Thoracic aorta (tissue), 2 donors: ENCODE measurements around the gene SHISA5. TPM values are rescaled to one million over a fixed set of nuclear protein-coding genes. Genes with fewer than 3 reads are reported as not detected.
"Not testable (repeated sequence)": the region's sequence is repeated elsewhere in the genome, so short reads cannot be mapped to it uniquely, and the experiment has no call there.

Experiments
- ATAC-seq: fragments of 150-250 bp; one replicate; pipeline ENCODE4 v1.8.0; 2017; ENCODE audit warnings: low read depth; ENCODE audit not compliant: insufficient number of reproducible peaks, low FRiP score
- DNase-seq: peaks from one replicate; pipeline ENCODE4 v3.0.0-alpha.2; 2020; ENCODE audit warnings: low spot score
- H3K27ac ChIP-seq, 2 donors: fragments of 200-600 bp; sonication (generic); 1 replicate in 1 of 2; 2 replicates in 1 of 2; pipeline ENCODE4 v1.5.1; 2016; ENCODE audit warnings: mild to moderate bottlenecking in 2 of 2, moderate library complexity in 2 of 2
- H3K27me3 ChIP-seq: fragments of 200-600 bp; sonication (generic); replicated peaks from 2 replicates; pipeline ENCODE4 v1.6.0; 2016; ENCODE audit warnings: mild to moderate bottlenecking; ENCODE audit not compliant: insufficient read depth
- H3K36me3 ChIP-seq: fragments of 200-600 bp; sonication (generic); one replicate; pipeline ENCODE4 v1.5.1; 2016
- H3K4me1 ChIP-seq, 2 donors: fragments of 200-600 bp; sonication (generic); 1 replicate in 1 of 2; 2 replicates in 1 of 2; pipeline versions ENCODE4 v1.5.1 to v1.6.0; 2016; ENCODE audit warnings: low read depth in 2 of 2, mild to moderate bottlenecking in 1 of 2; ENCODE audit not compliant: control insufficient read depth in 1 of 2
- H3K4me3 ChIP-seq: fragments of 200-600 bp; sonication (generic); 2 replicates; pipeline ENCODE4 v1.5.1; 2016; ENCODE audit warnings: mild to moderate bottlenecking
- H3K9me3 ChIP-seq: fragments of 200-600 bp; sonication (generic); 2 replicates; pipeline ENCODE4 v1.5.1; 2016
- CTCF ChIP-seq: fragments of 200-600 bp; sonication (generic); IDR thresholded peaks from one replicate; pipeline ENCODE4 v1.5.1; 2019; ENCODE audit warnings: antibody characterized with exemption
- total RNA-seq, 2 donors: library from RNA; depleted of rRNA; stranded (reverse); fragments of >200 nt; gene quantifications; one replicate each; pipeline versions ENCODE4 v1.1.0 to v1.2.3, GENCODE V29; 2016

SHISA5 gene, protein sequence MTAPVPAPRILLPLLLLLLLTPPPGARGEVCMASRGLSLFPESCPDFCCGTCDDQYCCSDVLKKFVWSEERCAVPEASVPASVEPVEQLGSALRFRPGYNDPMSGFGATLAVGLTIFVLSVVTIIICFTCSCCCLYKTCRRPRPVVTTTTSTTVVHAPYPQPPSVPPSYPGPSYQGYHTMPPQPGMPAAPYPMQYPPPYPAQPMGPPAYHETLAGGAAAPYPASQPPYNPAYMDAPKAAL
- total RNA-seq, result 100 to 1,000 TPM; 151 to 159 TPM

- no peak for TF ChIP-seq CTCF
- H3K4me3 ChIP-seq, result peak within 1 kb of the TSS; percentile 75
- H3K27me3 ChIP-seq, result no peaks in the 10 kb centered on the region
- ATAC-seq, result peak; percentile 66
- no peaks in the 10 kb centered on the region for H3K9me3 ChIP-seq
- peaks cover 12 to 53% of the 10 kb centered on the region in 2 donors for H3K4me1 ChIP-seq
- H3K36me3 ChIP-seq, result no peaks in the 10 kb centered on the region
- peak; percentile 88 for DNase-seq
- H3K27ac ChIP-seq, result peak within 1 kb of the TSS; percentile 91 to 98
These were observed at the start of gene SHISA5 for GRCh38 chr3:48504051-48504946. TSS of gene SHISA5 (minus strand) at chr3:48504174. CDS start at chr3:48504094, 80 bp downstream.

- Histone ChIP-seq H3K9me3 (no peaks in the 10 kb centered on the region), H3K4me1 (peaks cover 17 to 25% of the 10 kb centered on the region in 2 donors), H3K27ac (no peak overlapping the region), H3K27me3 (no peaks in the 10 kb centered on the region), H3K4me3 (no peak overlapping the region), H3K36me3 (no peaks in the 10 kb centered on the region)
- no peak for DNase-seq
- no peak for ATAC-seq
- TF ChIP-seq CTCF, result no peak
These were observed 49.4 kb upstream of the SHISA5 start for GRCh38 chr3:48553361-48553760.

GRCh38 chr3:48552111-48552951 is 48.4 kb upstream of the SHISA5 start:
- H3K4me3 ChIP-seq, result no peak overlapping the region
- DNase-seq (no peak), ATAC-seq (no peak)
- H3K36me3 ChIP-seq, result peaks cover 1% of the 10 kb centered on the region
- H3K27me3 ChIP-seq, result no peaks in the 10 kb centered on the region
- no peak for TF ChIP-seq CTCF
- H3K27ac ChIP-seq, result no peak overlapping the region
- peaks cover 10 to 18% of the 10 kb centered on the region in 2 donors for H3K4me1 ChIP-seq
- H3K9me3 ChIP-seq, result no peaks in the 10 kb centered on the region

GRCh38 chr3:48551651-48552050 is 47.7 kb upstream of the SHISA5 start:
- not testable (repeated sequence) for DNase-seq, H3K9me3 ChIP-seq, H3K27ac ChIP-seq, H3K36me3 ChIP-seq, H3K4me3 ChIP-seq, ATAC-seq, H3K27me3 ChIP-seq
- H3K4me1 ChIP-seq, result peaks cover 8 to 15% of the 10 kb centered on the region in 2 donors

DNA sequence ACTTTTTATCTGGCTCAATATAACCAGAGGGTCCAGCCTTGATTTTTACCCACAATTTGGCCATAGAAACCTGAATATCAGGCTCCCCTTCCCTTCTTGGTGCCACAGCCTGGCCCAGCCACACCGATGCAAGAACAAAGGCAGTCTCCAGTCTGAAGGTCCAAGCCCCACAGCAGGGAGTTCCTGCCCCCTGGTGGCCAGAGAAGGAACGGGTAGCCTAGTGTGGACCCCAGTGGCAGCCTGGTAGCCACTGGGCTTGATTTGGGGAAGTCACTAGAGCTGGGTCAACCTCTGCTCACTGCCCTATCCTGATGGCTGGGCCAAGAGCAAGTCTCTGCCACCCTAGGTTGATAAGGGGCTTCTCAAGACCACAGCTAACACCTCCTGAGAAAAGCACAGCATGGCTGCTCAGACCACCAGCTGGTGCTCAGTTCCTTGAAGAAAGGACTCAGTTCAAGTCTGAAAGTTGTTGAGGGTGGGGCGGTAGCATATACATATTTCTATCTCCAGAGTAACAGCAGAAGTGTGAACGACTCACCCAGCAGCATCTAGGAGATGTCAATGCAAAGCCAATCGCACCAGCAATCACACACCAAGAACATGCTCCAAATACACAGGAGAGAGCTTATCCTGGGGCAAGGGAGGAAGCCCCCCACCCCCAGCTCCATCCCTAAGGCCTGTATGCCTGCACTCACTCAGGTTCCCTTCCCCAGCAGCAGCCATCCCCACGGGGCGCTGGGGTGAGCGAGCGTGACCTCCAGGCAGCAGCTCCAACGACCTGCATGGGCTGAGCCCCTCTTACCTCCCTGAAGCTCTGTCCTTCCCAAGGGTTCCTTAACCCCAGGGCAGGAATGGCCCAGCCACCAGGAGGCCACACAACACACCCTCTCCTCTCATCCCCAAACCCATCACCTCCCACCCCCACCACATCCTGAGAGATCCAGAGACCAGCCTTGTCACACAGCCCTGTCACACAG is 45.0 kb upstream of the SHISA5 start:
- peaks cover 6% of the 10 kb centered on the region for H3K36me3 ChIP-seq
- peak; percentile 65 for ATAC-seq
- DNase-seq, result peak; percentile 69

More for the DNA sequence above, 45.0 kb upstream of the SHISA5 start:
- Histone ChIP-seq H3K4me3 (no peak overlapping the region), H3K27me3 (no peaks in the 10 kb centered on the region), H3K4me1 (no peaks in the 10 kb centered on the region), H3K9me3 (no peaks in the 10 kb centered on the region), H3K27ac (no peak overlapping the region)
- TF ChIP-seq CTCF, result peak; percentile 96
